Activated naive CD4-positive, alpha-beta T cell (primary cell): Measurements from ENCODE around the gene YWHAB.

Source experiments
- DNase-seq, 4 experiments: peaks; one replicate each; lab custom pipeline; 2025; lab: John Stamatoyannopoulos, UW

The YWHAB gene

GRCh38 chr20:44911264-44911921, 25.9 kb downstream of the YWHAB start:
- DNase-seq = peak in 2 of 4 experiments; percentile 21 to 37

GRCh38 chr20:44912189-44912588, 26.7 kb downstream of the YWHAB start:
- no peak for DNase-seq

GRCh38 chr20:44914924-44915323, 29.4 kb downstream of the YWHAB start:
- no peak for DNase-seq

- DNase-seq = no peak
Observed at GRCh38 chr20:44916586-44916985, 31.1 kb downstream of the YWHAB start.

GRCh38 chr20:44917399-44917798, 31.9 kb downstream of the YWHAB start:
- DNase-seq = no peak

GRCh38 chr20:44918342-44918741, 32.8 kb downstream of the YWHAB start:
- DNase-seq = no peak

GRCh38 chr20:44918761-44919160, 33.3 kb downstream of the YWHAB start:
- no peak for DNase-seq

GRCh38 chr20:44921447-44921846, 35.9 kb downstream of the YWHAB start:
- DNase-seq = no peak

GRCh38 chr20:44924541-44924940, 39.0 kb downstream of the YWHAB start:
- no peak for DNase-seq

GRCh38 chr20:44928595-44928994, 43.1 kb downstream of the YWHAB start:
- no peak for DNase-seq

GRCh38 chr20:44930517-44931168, 45.1 kb downstream of the YWHAB start:
- DNase-seq = no peak

- no peak for DNase-seq
Observed at GRCh38 chr20:44931911-44932310, 46.4 kb downstream of the YWHAB start.

GRCh38 chr20:44932916-44933315, 47.4 kb downstream of the YWHAB start:
- no peak for DNase-seq

- DNase-seq = no peak
Observed at GRCh38 chr20:44936510-44936909, 51.0 kb downstream of the YWHAB start.

GRCh38 chr20:44938637-44939036, 53.1 kb downstream of the YWHAB start:
- DNase-seq = no peak

GRCh38 chr20:44941120-44941691, 55.7 kb downstream of the YWHAB start:
- DNase-seq = no peak

GRCh38 chr20:44942264-44942973, 56.9 kb downstream of the YWHAB start:
- DNase-seq = no peak

- no peak for DNase-seq
Observed at GRCh38 chr20:44943828-44944227, 58.3 kb downstream of the YWHAB start.

GRCh38 chr20:44945261-44945660, 59.8 kb downstream of the YWHAB start:
- no peak for DNase-seq

GRCh38 chr20:44946271-44946852, 60.9 kb downstream of the YWHAB start:
- DNase-seq = no peak

- no peak for DNase-seq
Observed at GRCh38 chr20:44948107-44948506, 62.6 kb downstream of the YWHAB start.

GRCh38 chr20:44948513-44948912, 63.0 kb downstream of the YWHAB start:
- DNase-seq = no peak

- no peak for DNase-seq
Observed at GRCh38 chr20:44950368-44950767, 64.9 kb downstream of the YWHAB start.
